H9 (cell line): Measurements from ENCODE around the gene TPT1. TPM values are rescaled to one million over a fixed set of nuclear protein-coding genes. Genes with fewer than 3 reads are reported as not detected.

Experiments
- DNase-seq: peaks from one replicate; pipeline ENCODE4 v3.0.0-alpha.2; 2017
- H2AFZ ChIP-seq: one replicate; pipeline ENCODE4 v1.6.1; 2013; ENCODE audit warnings: mild to moderate bottlenecking, low read length, control low read depth, moderate library complexity
- H2AK5ac ChIP-seq: 2 replicates; pipeline ENCODE4 v1.6.1; 2013; ENCODE audit warnings: low read length, control low read depth, mixed read lengths; ENCODE audit not compliant: insufficient read length
- H2BK120ac ChIP-seq: one replicate; pipeline ENCODE4 v1.6.1; 2013; ENCODE audit warnings: low read depth, mild to moderate bottlenecking, low read length, control low read depth, inconsistent platforms; ENCODE audit not compliant: poor library complexity, severe bottlenecking
- H2BK12ac ChIP-seq: 2 replicates; pipeline ENCODE4 v1.6.1; 2013; ENCODE audit warnings: low read length, control low read depth, mixed read lengths, low read depth; ENCODE audit not compliant: insufficient read length
- H2BK15ac ChIP-seq: 2 replicates; pipeline ENCODE4 v1.6.1; 2013; ENCODE audit warnings: low read depth, low read length, control low read depth
- H2BK20ac ChIP-seq: one replicate; pipeline ENCODE4 v1.6.1; 2013; ENCODE audit warnings: low read depth, mild to moderate bottlenecking, low read length, control low read depth, inconsistent platforms; ENCODE audit not compliant: poor library complexity, severe bottlenecking
- H2BK5ac ChIP-seq: 2 replicates; pipeline ENCODE4 v1.6.1; 2013; ENCODE audit warnings: low read length, control low read depth, mixed read lengths; ENCODE audit not compliant: insufficient read length
- H3K14ac ChIP-seq: 2 replicates; pipeline ENCODE4 v1.6.1; 2013; ENCODE audit warnings: low read length, control low read depth; ENCODE audit not compliant: insufficient read depth
- H3K18ac ChIP-seq: 2 replicates; pipeline ENCODE4 v1.6.1; 2013; ENCODE audit warnings: low read depth, mild to moderate bottlenecking, mixed read lengths, low read length, control low read depth; ENCODE audit not compliant: insufficient read length
- H3K23ac ChIP-seq: 2 replicates; pipeline ENCODE4 v1.6.1; 2013; ENCODE audit warnings: low read length, control low read depth, mixed read lengths, low read depth; ENCODE audit not compliant: insufficient read length
- H3K23me2 ChIP-seq: 2 replicates; pipeline ENCODE4 v1.6.1; 2013; ENCODE audit warnings: low read depth, mild to moderate bottlenecking, mixed read lengths, low read length, control low read depth; ENCODE audit not compliant: insufficient read length, poor library complexity, severe bottlenecking
- H3K27ac ChIP-seq: 2 replicates; pipeline ENCODE4 v1.5.1; 2013; ENCODE audit warnings: low read length, control low read depth, mixed read lengths, low read depth; ENCODE audit not compliant: insufficient read length
- H3K27me3 ChIP-seq: 2 replicates; pipeline ENCODE4 v1.6.1; 2013; ENCODE audit warnings: low read length, control low read depth, inconsistent platforms; ENCODE audit not compliant: insufficient read depth
- H3K4ac ChIP-seq: 2 replicates; pipeline ENCODE4 v1.6.1; 2013; ENCODE audit warnings: low read depth, mild to moderate bottlenecking, control low read depth, inconsistent platforms, low read length, moderate library complexity
- H3K4me1 ChIP-seq: 2 replicates; pipeline ENCODE4 v1.6.1; 2013; ENCODE audit warnings: low read length, control low read depth, inconsistent platforms; ENCODE audit not compliant: insufficient read depth
- H3K4me2 ChIP-seq: 2 replicates; pipeline ENCODE4 v1.6.1; 2013; ENCODE audit warnings: low read length, control low read depth, mixed read lengths; ENCODE audit not compliant: insufficient read length, insufficient read depth
- H3K56ac ChIP-seq: 2 replicates; pipeline ENCODE4 v1.6.1; 2013; ENCODE audit warnings: low read depth, mild to moderate bottlenecking, mixed read lengths, low read length, control low read depth; ENCODE audit not compliant: insufficient read length
- H3K79me1 ChIP-seq: 2 replicates; pipeline ENCODE4 v1.6.1; 2013; ENCODE audit warnings: low read depth, mild to moderate bottlenecking, moderate library complexity, low read length, control low read depth, inconsistent platforms; ENCODE audit not compliant: insufficient read depth, poor library complexity, severe bottlenecking
- H3K79me2 ChIP-seq: 2 replicates; pipeline ENCODE4 v1.6.1; 2013; ENCODE audit warnings: low read length, control low read depth, inconsistent platforms; ENCODE audit not compliant: insufficient read depth
- H3K9ac ChIP-seq: 2 replicates; pipeline ENCODE4 v1.6.1; 2013; ENCODE audit warnings: low read length, control low read depth, mixed read lengths; ENCODE audit not compliant: insufficient read length; ENCODE audit errors: extremely low read depth
- H3K9me3 ChIP-seq: one replicate; pipeline ENCODE4 v1.6.1; 2013; ENCODE audit warnings: low read depth, low read length, inconsistent platforms; ENCODE audit not compliant: control insufficient read depth
- H3T11ph ChIP-seq: one replicate; pipeline ENCODE4 v1.6.1; 2013; ENCODE audit warnings: mild to moderate bottlenecking, low read length, control low read depth, inconsistent platforms
- H4K20me1 ChIP-seq: one replicate; pipeline ENCODE4 v1.6.1; 2013; ENCODE audit not compliant: control insufficient read depth, insufficient read length, insufficient read depth
- H4K5ac ChIP-seq: 2 replicates; pipeline ENCODE4 v1.6.1; 2013; ENCODE audit warnings: low read depth, mild to moderate bottlenecking, mixed read lengths, low read length, control low read depth; ENCODE audit not compliant: insufficient read length
- H4K8ac ChIP-seq: replicated peaks from 2 replicates; pipeline ENCODE4 v1.6.1; 2013; ENCODE audit warnings: low read length, control low read depth, mixed read lengths, low read depth; ENCODE audit not compliant: insufficient read length
- H4K91ac ChIP-seq: 2 replicates; pipeline ENCODE4 v1.6.1; 2013; ENCODE audit warnings: low read depth, mild to moderate bottlenecking, moderate library complexity, mixed read lengths, low read length, control low read depth; ENCODE audit not compliant: insufficient read length
- H3K27ac Mint-ChIP-seq, 3 experiments: 2 replicates in 2 of 3; 3 replicates in 1 of 3; pipeline ENCODE4 v1.8.0; 2020 to 2021; ENCODE audit warnings: mixed read lengths in 3 of 3, mild to moderate bottlenecking in 1 of 3, moderate library complexity in 1 of 3
- H3K27me3 Mint-ChIP-seq: 2 replicates; pipeline ENCODE4 v1.8.0; 2021; ENCODE audit warnings: low read depth, mild to moderate bottlenecking, moderate library complexity, mixed read lengths
- H3K36me3 Mint-ChIP-seq, 3 experiments: 2 replicates in 2 of 3; 3 replicates in 1 of 3; pipeline ENCODE4 v1.8.0; 2020 to 2021; ENCODE audit warnings: low read depth in 3 of 3, mixed read lengths in 3 of 3; ENCODE audit not compliant: insufficient read depth in 1 of 3
- H3K4me1 Mint-ChIP-seq, 2 experiments: 2 replicates each; pipeline ENCODE4 v1.8.0; 2020; ENCODE audit warnings: mixed read lengths in 2 of 2
- H3K4me3 Mint-ChIP-seq, 2 experiments: 2 replicates in 1 of 2; 3 replicates in 1 of 2; pipeline ENCODE4 v1.8.0; 2020 to 2021; ENCODE audit warnings: mild to moderate bottlenecking in 2 of 2, mixed read lengths in 2 of 2, moderate library complexity in 1 of 2
- H3K9me3 Mint-ChIP-seq, 2 experiments: 2 replicates in 1 of 2; 3 replicates in 1 of 2; pipeline ENCODE4 v1.8.0; 2020; ENCODE audit warnings: mild to moderate bottlenecking in 2 of 2, mixed read lengths in 2 of 2, moderate library complexity in 1 of 2
- CTCF ChIP-seq: fragments of 200-600 bp; sonication (generic); conservative IDR thresholded peaks from 3 replicates; pipeline ENCODE4 v1.8.0; 2021; ENCODE audit warnings: antibody characterized with exemption, mild to moderate bottlenecking
- WGBS: extraction: QIAGEN DNeasy Blood & Tissue Kit; methylation state at CpG from one replicate; pipeline ENCODE4 v1.1.7; 2013; ENCODE audit warnings: missing lambda C conversion rate, low lambda C conversion rate, mixed read lengths; ENCODE audit not compliant: insufficient read length; ENCODE audit errors: extremely low coverage; 5-methylcytosine and 5-hydroxymethylcytosine counted together
- total RNA-seq: library from RNA; stranded (reverse); gene quantifications from 2 replicates; pipeline ENCODE4 v1.2.1, GENCODE V29; 2021

TPT1 gene
- total RNA-seq, 1 experiment from 2014 or later: 2,205 TPM

GRCh38 chr13:45353895-45354294 lies 12.9 kb upstream of the TPT1 start:
- no peaks in the 10 kb centered on the region for H3K23me2 ChIP-seq
- H3K27ac Mint-ChIP-seq: no peak overlapping the region
- no peaks in the 10 kb centered on the region for H3K4me1 ChIP-seq
- H2AFZ ChIP-seq: no peak overlapping the region
- H3T11ph ChIP-seq: no peak overlapping the region
- H3K4me1 Mint-ChIP-seq: no peaks in the 10 kb centered on the region
- no peak overlapping the region for H3K14ac ChIP-seq
- H3K18ac ChIP-seq: no peak overlapping the region
- no peak overlapping the region for H4K91ac ChIP-seq
- H3K9me3 Mint-ChIP-seq: no peaks in the 10 kb centered on the region
- no peak overlapping the region for H3K23ac ChIP-seq
- peaks cover 24 to 58% (median 57%) of the 10 kb centered on the region in 3 experiments for H3K36me3 Mint-ChIP-seq
- no peaks in the 10 kb centered on the region for H4K20me1 ChIP-seq
- no peak for DNase-seq
- no peak overlapping the region for H3K4me3 Mint-ChIP-seq
- no peak overlapping the region for H2BK15ac ChIP-seq
- no peak overlapping the region for H2BK12ac ChIP-seq
- no peak overlapping the region for H3K4me2 ChIP-seq
- TF ChIP-seq CTCF: no peak
- no peak overlapping the region for H2AK5ac ChIP-seq
- no peaks in the 10 kb centered on the region for H3K79me2 ChIP-seq
- no peak overlapping the region for H3K27ac ChIP-seq
- no peak overlapping the region for H3K4ac ChIP-seq
- H3K27me3 ChIP-seq: no peaks in the 10 kb centered on the region
- H3K9ac ChIP-seq: no peak overlapping the region
- no peaks in the 10 kb centered on the region for H3K79me1 ChIP-seq
- H2BK5ac ChIP-seq: no peak overlapping the region
- no peaks in the 10 kb centered on the region for H3K9me3 ChIP-seq
- no peak overlapping the region for H3K56ac ChIP-seq
- no peak overlapping the region for H2BK20ac ChIP-seq
- H4K5ac ChIP-seq: no peak overlapping the region
- no CpG with 5 or more reads among the region's 1 CpG for WGBS
- H4K8ac ChIP-seq: no peak overlapping the region
- H3K27me3 Mint-ChIP-seq: no peaks in the 10 kb centered on the region
- H2BK120ac ChIP-seq: no peak overlapping the region
